SK-N-SH (cell line): ENCODE data around the gene NPAS3. TPM values are rescaled to one million over a fixed set of nuclear protein-coding genes. Genes with fewer than 3 reads are reported as not detected.

Experiments used
- CTCF ChIA-PET: fragments of 300-600, 350-600 bp; formaldehyde crosslinking; extraction: SDS; loops from one replicate; lab custom pipeline; 2021; lab: Yijun Ruan, JAX
- POLR2A ChIA-PET: fragments of 350-600 bp; sonication (Branson Sonifier 250); formaldehyde crosslinking; extraction: SDS; loops from one replicate; lab custom pipeline; 2020; ENCODE audit warnings: antibody characterized with exemption, inconsistent platforms; lab: Yijun Ruan, JAX
- DNase-seq: peaks from one replicate; pipeline ENCODE4 v3.0.0; 2012
- H2AFZ ChIP-seq: fragments of 200-600 bp; sonication (generic); 2 replicates; pipeline ENCODE4 v1.8.1; 2016; ENCODE audit warnings: antibody characterized with exemption, mild to moderate bottlenecking, low read depth
- H3F3A ChIP-seq: fragments of 200-600 bp; sonication (generic); replicated peaks from 2 replicates; pipeline ENCODE3; 2016; ENCODE audit warnings: antibody characterized with exemption, mild to moderate bottlenecking; ENCODE audit not compliant: insufficient read depth
- H3K27ac ChIP-seq, 2 experiments: fragments of 200-500 bp in 1 of 2; fragments of 200-600 bp in 1 of 2; sonication (Bioruptor generic) in 1 of 2; sonication (generic), shearing (Covaris generic) in 1 of 2; 2 replicates each; pipeline versions ENCODE4 v1.5.1 to v1.6.1; 2014 to 2016; ENCODE audit warnings: low read depth in 2 of 2, inconsistent platforms in 1 of 2, low read length in 1 of 2, mild to moderate bottlenecking in 1 of 2, mixed read lengths in 1 of 2
- H3K27me3 ChIP-seq: fragments of 200-600 bp; sonication (generic), shearing (Covaris generic); 2 replicates; pipeline ENCODE4 v1.6.1; 2016; ENCODE audit warnings: mixed run types; ENCODE audit not compliant: insufficient read depth
- H3K36me3 ChIP-seq, 2 experiments: fragments of 200-500 bp in 1 of 2; fragments of 200-600 bp in 1 of 2; sonication (Bioruptor generic) in 1 of 2; sonication (generic) in 1 of 2; replicated peaks in 1 of 2; 2 replicates each; pipeline versions ENCODE3 to v1.5.1; 2014 to 2016; ENCODE audit warnings: low read length in 1 of 2, mild to moderate bottlenecking in 1 of 2; ENCODE audit not compliant: insufficient read depth in 2 of 2, control insufficient read depth in 1 of 2
- H3K4me1 ChIP-seq, 2 experiments: fragments of 200-500 bp in 1 of 2; fragments of 200-600 bp in 1 of 2; sonication (Bioruptor generic) in 1 of 2; sonication (generic), shearing (Covaris generic) in 1 of 2; 2 replicates each; pipeline versions ENCODE4 v1.5.1 to v1.6.1; 2014 to 2016; ENCODE audit warnings: low read depth in 1 of 2, low read length in 1 of 2, mixed run types in 1 of 2; ENCODE audit not compliant: insufficient read depth in 2 of 2, control insufficient read depth in 1 of 2
- H3K4me2 ChIP-seq: fragments of 200-600 bp; sonication (generic), shearing (Covaris generic); 2 replicates; pipeline ENCODE4 v1.6.1; 2017; ENCODE audit warnings: mixed run types
- H3K4me3 ChIP-seq, 2 experiments: fragments of 200-500 bp in 1 of 2; fragments of 200-600 bp in 1 of 2; sonication (Bioruptor generic) in 1 of 2; sonication (generic), shearing (Covaris generic) in 1 of 2; 2 replicates each; pipeline versions ENCODE4 v1.5.1 to v1.8.1; 2014 to 2016; ENCODE audit warnings: low read depth in 2 of 2, inconsistent platforms in 1 of 2, low read length in 1 of 2, mild to moderate bottlenecking in 1 of 2, mixed read lengths in 1 of 2, moderate library complexity in 1 of 2
- H3K79me2 ChIP-seq: fragments of 200-600 bp; sonication (generic); 2 replicates; pipeline ENCODE4 v1.8.1; 2017; ENCODE audit warnings: mild to moderate bottlenecking; ENCODE audit not compliant: insufficient read depth
- H3K9ac ChIP-seq: fragments of 200-600 bp; sonication (generic); 2 replicates; pipeline ENCODE4 v1.6.1; 2017; ENCODE audit warnings: mixed run types
- H3K9me2 ChIP-seq: fragments of 200-600 bp; sonication (generic); 2 replicates; pipeline ENCODE4 v1.6.1; 2017; ENCODE audit warnings: mixed run types
- H3K9me3 ChIP-seq: fragments of 200-600 bp; sonication (generic); 2 replicates; pipeline ENCODE4 v1.6.1; 2017; ENCODE audit warnings: mixed run types, mild to moderate bottlenecking, moderate library complexity
- H4K20me1 ChIP-seq: fragments of 200-600 bp; sonication (generic); 2 replicates; pipeline ENCODE4 v1.6.1; 2017; ENCODE audit warnings: mild to moderate bottlenecking, mixed run types; ENCODE audit not compliant: insufficient read depth
- CTCF ChIP-seq: fragments of 200-600 bp; sonication (generic); IDR thresholded peaks from 2 replicates; pipeline ENCODE4 v1.6.1; 2017; ENCODE audit warnings: antibody characterized with exemption, mild to moderate bottlenecking, moderate library complexity
- EZH2phosphoT487 ChIP-seq: fragments of 200-600 bp; sonication (generic); IDR thresholded peaks from 2 replicates; pipeline ENCODE4 v1.6.1; 2017; ENCODE audit warnings: low read depth, mixed run types, mild to moderate bottlenecking, antibody characterized with exemption, moderate library complexity, borderline replicate concordance
- FOSL2 ChIP-seq: IDR thresholded peaks from 2 replicates; pipeline ENCODE4 v1.4.0; 2012; ENCODE audit warnings: low read depth, mild to moderate bottlenecking, moderate library complexity, borderline replicate concordance
- GABPA ChIP-seq: IDR thresholded peaks from 2 replicates; pipeline ENCODE4 v1.4.0; 2012; ENCODE audit warnings: low read depth, mild to moderate bottlenecking
- GATA2 ChIP-seq: sonication (generic); formaldehyde crosslinking; IDR thresholded peaks from 2 replicates; pipeline ENCODE4 v1.5.0; 2020; ENCODE audit warnings: mild to moderate bottlenecking, missing genetic modification reagents
- IRF3 ChIP-seq: fragments of 150-350 bp; IDR thresholded peaks from 2 replicates; pipeline ENCODE4 v1.6.1; 2016; ENCODE audit warnings: mild to moderate bottlenecking, low read depth, low read length
- JUND ChIP-seq: IDR thresholded peaks from 2 replicates; pipeline ENCODE4 v1.4.0; 2012
- MAX ChIP-seq: IDR thresholded peaks from 2 replicates; pipeline ENCODE4 v1.4.0; 2012; ENCODE audit warnings: low read depth
- MXI1 ChIP-seq: IDR thresholded peaks from 2 replicates; pipeline ENCODE4 v1.6.1; 2012; ENCODE audit warnings: mild to moderate bottlenecking, low read depth, low read length, improper control_type of control experiment
- NFIC ChIP-seq: IDR thresholded peaks from 2 replicates; pipeline ENCODE4 v1.4.0; 2012; ENCODE audit warnings: borderline replicate concordance
- NRF1 ChIP-seq: IDR thresholded peaks from 2 replicates; pipeline ENCODE4 v1.6.1; 2012; ENCODE audit warnings: low read depth, mild to moderate bottlenecking, low read length
- PBX3 ChIP-seq: IDR thresholded peaks from 2 replicates; pipeline ENCODE4; 2012
- POLR2AphosphoS5 ChIP-seq: IDR thresholded peaks from 2 replicates; pipeline ENCODE4 v1.6.1; 2012; ENCODE audit warnings: low read depth, low read length
- RAD21 ChIP-seq: IDR thresholded peaks from 2 replicates; pipeline ENCODE4 v1.6.1; 2012; ENCODE audit warnings: mild to moderate bottlenecking, low read length
- REST ChIP-seq: IDR thresholded peaks from 2 replicates; pipeline ENCODE4 v1.6.1; 2012; ENCODE audit warnings: mild to moderate bottlenecking, low read depth, low read length, moderate library complexity
- RFX5 ChIP-seq: IDR thresholded peaks from 2 replicates; pipeline ENCODE4 v1.6.1; 2012; ENCODE audit warnings: mild to moderate bottlenecking, improper control_type of control experiment, low read length
- SIN3A ChIP-seq: IDR thresholded peaks from 2 replicates; pipeline ENCODE4 v1.6.1; 2012; ENCODE audit warnings: low read depth, mild to moderate bottlenecking, low read length, moderate library complexity, borderline replicate concordance
- SMC3 ChIP-seq: IDR thresholded peaks from 2 replicates; pipeline ENCODE4 v1.6.1; 2012; ENCODE audit warnings: low read depth, low read length, improper control_type of control experiment
- TCF12 ChIP-seq: IDR thresholded peaks from 2 replicates; pipeline ENCODE4 v1.4.0; 2012
- TEAD4 ChIP-seq: IDR thresholded peaks from 2 replicates; pipeline ENCODE4 v1.4.0; 2012; ENCODE audit warnings: mild to moderate bottlenecking, borderline replicate concordance; ENCODE audit not compliant: insufficient read depth
- USF2 ChIP-seq: fragments of 150-350 bp; IDR thresholded peaks from 2 replicates; pipeline ENCODE4 v1.6.1; 2017; ENCODE audit warnings: antibody characterized with exemption, low read length, low read depth, borderline replicate concordance
- YY1 ChIP-seq: IDR thresholded peaks from 2 replicates; pipeline ENCODE4 v1.4.0; 2012; ENCODE audit warnings: low read depth, mild to moderate bottlenecking
- ZBTB33 ChIP-seq: IDR thresholded peaks from 2 replicates; pipeline ENCODE4 v1.4.0; 2012; ENCODE audit warnings: low read depth, borderline replicate concordance
- WGBS: methylation state at CpG from one replicate; pipeline ENCODE4 v1.1.6; 2017; ENCODE audit warnings: low lambda C conversion rate; 5-methylcytosine and 5-hydroxymethylcytosine counted together
- polyA plus RNA-seq, 3 experiments: library from polyadenylated mRNA; depleted of rRNA; stranded (reverse); fragments of >200 nt; gene quantifications; 2 replicates each; pipeline ENCODE4 v1.2.3, GENCODE V29; 2012

The NPAS3 gene
- polyA plus RNA-seq, 1 of the 3 experiments (the other 2 are of a cell fraction): 4.3 TPM

GRCh38 chr14:33693237-33693636, 754.6 kb downstream of the NPAS3 start:
- no peaks in the 10 kb centered on the region for H3K9me2 ChIP-seq
- H3K4me2 ChIP-seq: peak overlapping the region; percentile 61; the same call in 1 of the 2 replicates
- ChIA-PET POLR2A (no interaction called here), CTCF (interaction anchor here (1.1 to 1.4 kb wide), 2 partner anchors 10 to 100 kb away, joined by 3 to 5 read pairs; no protein-coding TSS in a partner anchor)
- 44% methylated on average over 4 of the region's 4 CpGs for WGBS
- no peaks in the 10 kb centered on the region for H3K9me3 ChIP-seq
- H3K79me2 ChIP-seq: no peaks in the 10 kb centered on the region
- DNase-seq: no peak
- peak overlapping the region; percentile 81 to 92; a peak in 3 of 4 replicates for H3K27ac ChIP-seq
- no peaks in the 10 kb centered on the region for H3K36me3 ChIP-seq
- H3K4me3 ChIP-seq: no peak overlapping the region; a peak in 2 of 4 replicates
- no peaks in the 10 kb centered on the region for H3K27me3 ChIP-seq
- H3K9ac ChIP-seq: peak overlapping the region; percentile 45; the same call in 1 of the 2 replicates
- H2AFZ ChIP-seq: no peak overlapping the region
- H3F3A ChIP-seq: peaks cover 19% of the 10 kb centered on the region
- peaks cover 3 to 18% of the 10 kb centered on the region in 2 experiments for H3K4me1 ChIP-seq
- H4K20me1 ChIP-seq: no peaks in the 10 kb centered on the region
- TF ChIP-seq POLR2AphosphoS5: 0 out of 2 replicates have a peak, but pooled peaks have one; percentile 12
- TF ChIP-seq FOSL2: peak; percentile 18; the same call in 1 of the 2 replicates
- peak; percentile 69; the same call in 1 of the 2 replicates for TF ChIP-seq TCF12
- no peak for TF ChIP-seq NRF1
- TF ChIP-seq JUND: peak; percentile 49
- no peak for TF ChIP-seq YY1
- TF ChIP-seq CTCF: no peak
- TF ChIP-seq RAD21: no peak
- TF ChIP-seq MXI1: no peak
- TF ChIP-seq EZH2phosphoT487: no peak
- 0 out of 2 replicates have a peak, but pooled peaks have one; percentile 21 for TF ChIP-seq SIN3A
- no peak for TF ChIP-seq GABPA
- TF ChIP-seq SMC3: no peak
- TF ChIP-seq USF2: no peak
- TF ChIP-seq RFX5: no peak
- no peak for TF ChIP-seq NFIC
- no peak for TF ChIP-seq ZBTB33
- peak; percentile 68 for TF ChIP-seq PBX3
- no peak for TF ChIP-seq TEAD4
- TF ChIP-seq GATA2: no peak
- TF ChIP-seq IRF3: no peak
- no peak for TF ChIP-seq MAX
- TF ChIP-seq REST: no peak
